ENCODE measurements around the gene HAUS5.

Gene HAUS5

DNA sequence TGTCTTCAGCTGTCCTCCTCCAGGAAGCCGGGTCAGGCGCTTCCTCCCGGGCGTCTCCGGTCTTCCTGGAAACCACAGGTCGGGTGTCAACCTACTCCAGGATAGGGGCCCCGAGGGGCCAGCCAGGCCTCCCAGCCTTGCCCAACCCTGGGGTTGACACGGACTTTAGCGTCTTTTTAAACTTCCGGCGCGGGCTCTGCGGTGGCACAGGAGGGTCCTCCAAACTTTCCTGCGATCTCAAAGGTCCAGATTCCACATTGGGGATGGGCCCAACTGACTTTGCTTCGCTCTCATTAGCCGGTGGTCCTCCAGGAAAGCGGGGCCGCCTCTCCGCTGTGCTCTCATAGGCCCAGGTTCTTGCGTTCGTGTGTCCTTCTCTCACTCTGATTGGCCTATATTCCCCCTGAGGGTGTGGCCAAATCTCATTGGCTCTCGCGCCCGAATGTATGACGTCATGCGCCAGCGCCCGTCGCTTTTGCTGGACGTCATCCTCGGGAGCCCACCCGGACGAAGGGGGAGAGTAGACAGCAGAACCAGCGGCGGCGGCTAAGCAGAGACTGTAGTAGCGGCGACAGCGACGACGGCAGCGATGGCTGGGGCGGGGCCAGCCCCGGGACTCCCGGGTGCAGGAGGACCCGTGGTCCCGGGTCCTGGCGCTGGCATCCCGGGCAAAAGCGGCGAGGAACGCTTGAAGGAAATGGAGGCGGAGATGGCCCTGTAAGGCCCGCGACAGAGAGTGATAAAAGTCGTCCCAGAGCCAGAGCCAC, 16.2 kb downstream of the HAUS5 start, which contains the start of gene RBM42:
Gene RBM42, plus strand, starts transcription at position 472 of the 767 bp plus-strand sequence. Its CDS starts 118 bp downstream, at position 590.
- DNase-seq (ENCODE audit: low read depth), result peak; percentile 99
- Histone ChIP-seq H3K36me3 (ENCODE audit: control insufficient read depth, insufficient read depth, low read length, severe bottlenecking) (peaks cover 32% of the 10 kb centered on the region), H3K9me3 (ENCODE audit: control insufficient read depth, low read length) (no peaks in the 10 kb centered on the region), H3K4me1 (ENCODE audit: control insufficient read depth, insufficient read depth, low read length) (peaks cover 11% of the 10 kb centered on the region), H3K27me3 (replicated peaks; ENCODE audit: control insufficient read depth, insufficient read depth, low read length) (no peaks in the 10 kb centered on the region), H3K9ac (ENCODE audit: low read length) (peak within 1 kb of the TSS; percentile 99), H3K4me3 (ENCODE audit: low read length) (peak within 1 kb of the TSS; percentile 96)

- Histone ChIP-seq H3K9ac (ENCODE audit: low read length) (peak overlapping the region; percentile 99), H3K36me3 (ENCODE audit: control insufficient read depth, insufficient read depth, low read length, severe bottlenecking) (peaks cover 37% of the 10 kb centered on the region), H3K9me3 (ENCODE audit: control insufficient read depth, low read length) (no peaks in the 10 kb centered on the region), H3K27me3 (replicated peaks; ENCODE audit: control insufficient read depth, insufficient read depth, low read length) (no peaks in the 10 kb centered on the region), H3K4me1 (ENCODE audit: control insufficient read depth, insufficient read depth, low read length) (peaks cover 11% of the 10 kb centered on the region), H3K4me3 (ENCODE audit: low read length) (peak overlapping the region; percentile 96)
- no peak for DNase-seq (ENCODE audit: low read depth)
Observed at GRCh38 chr19:35629332-35629633, 16.7 kb downstream of the HAUS5 start.

GRCh38 chr19:35633727-35634440, 21.3 kb downstream of the HAUS5 start:
- no peak for DNase-seq (ENCODE audit: low read depth)
- H3K36me3 ChIP-seq (ENCODE audit: control insufficient read depth, insufficient read depth, low read length, severe bottlenecking), result peaks cover 79% of the 10 kb centered on the region
- no peak overlapping the region for H3K4me3 ChIP-seq (ENCODE audit: low read length)

DNA sequence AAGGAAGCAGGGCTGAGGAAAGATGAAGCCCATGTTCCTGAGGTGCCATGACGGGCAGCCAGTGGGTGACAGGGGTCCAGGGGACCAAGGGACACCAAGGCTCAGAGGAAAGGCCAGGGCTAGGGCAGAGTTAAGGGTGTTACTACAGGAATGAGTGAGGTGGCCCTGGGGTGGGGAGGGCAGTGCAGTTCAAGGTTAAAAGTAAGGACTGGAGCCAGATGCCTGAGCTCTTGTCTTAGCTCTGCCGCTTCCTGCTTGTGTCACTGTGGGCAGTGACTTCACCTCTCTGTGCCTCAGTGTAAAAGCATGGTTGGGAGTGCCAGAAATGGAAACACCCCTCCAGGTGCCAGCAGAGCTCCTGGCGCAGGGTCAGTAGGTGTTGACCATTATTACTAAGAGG, 24.1 kb downstream of the HAUS5 start:
- H3K4me1 ChIP-seq (ENCODE audit: control insufficient read depth, insufficient read depth, low read length), result no peaks in the 10 kb centered on the region
- H3K36me3 ChIP-seq (ENCODE audit: control insufficient read depth, insufficient read depth, low read length, severe bottlenecking), result peaks cover 68% of the 10 kb centered on the region
- no peak overlapping the region for H3K9ac ChIP-seq (ENCODE audit: low read length)
- H3K9me3 ChIP-seq (ENCODE audit: control insufficient read depth, low read length), result no peaks in the 10 kb centered on the region
- no peak overlapping the region for H3K4me3 ChIP-seq (ENCODE audit: low read length)
- H3K27me3 ChIP-seq (replicated peaks; ENCODE audit: control insufficient read depth, insufficient read depth, low read length), result no peaks in the 10 kb centered on the region
- no peak for DNase-seq (ENCODE audit: low read depth)

More at GRCh38 chr19:35633727-35634440, 21.3 kb downstream of the HAUS5 start:
- Histone ChIP-seq H3K27me3 (replicated peaks; ENCODE audit: control insufficient read depth, insufficient read depth, low read length) (no peaks in the 10 kb centered on the region), H3K9me3 (ENCODE audit: control insufficient read depth, low read length) (no peaks in the 10 kb centered on the region), H3K9ac (ENCODE audit: low read length) (no peak overlapping the region), H3K4me1 (ENCODE audit: control insufficient read depth, insufficient read depth, low read length) (peaks cover 6% of the 10 kb centered on the region)

DNA sequence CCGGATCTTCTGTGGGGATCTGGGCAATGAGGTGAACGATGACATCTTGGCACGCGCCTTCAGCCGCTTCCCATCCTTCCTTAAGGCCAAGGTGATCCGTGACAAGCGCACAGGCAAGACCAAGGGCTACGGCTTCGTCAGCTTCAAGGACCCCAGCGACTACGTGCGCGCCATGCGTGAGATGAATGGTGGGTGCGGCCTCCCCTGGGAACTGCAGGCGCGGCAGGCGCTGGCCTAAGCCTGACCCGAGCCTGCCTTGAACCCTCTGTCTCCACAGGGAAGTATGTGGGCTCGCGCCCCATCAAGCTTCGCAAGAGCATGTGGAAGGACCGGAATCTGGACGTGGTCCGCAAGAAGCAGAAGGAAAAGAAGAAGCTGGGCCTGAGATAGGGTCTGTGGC, 24.6 kb downstream of the HAUS5 start:
- H3K27me3 ChIP-seq (replicated peaks; ENCODE audit: control insufficient read depth, insufficient read depth, low read length), result no peaks in the 10 kb centered on the region
- H3K4me3 ChIP-seq (ENCODE audit: low read length), result no peak overlapping the region
- H3K4me1 ChIP-seq (ENCODE audit: control insufficient read depth, insufficient read depth, low read length), result no peaks in the 10 kb centered on the region
- peaks cover 62% of the 10 kb centered on the region for H3K36me3 ChIP-seq (ENCODE audit: control insufficient read depth, insufficient read depth, low read length, severe bottlenecking)
- H3K9me3 ChIP-seq (ENCODE audit: control insufficient read depth, low read length), result no peaks in the 10 kb centered on the region
- DNase-seq (ENCODE audit: low read depth), result no peak
- H3K9ac ChIP-seq (ENCODE audit: low read length), result no peak overlapping the region

DNA sequence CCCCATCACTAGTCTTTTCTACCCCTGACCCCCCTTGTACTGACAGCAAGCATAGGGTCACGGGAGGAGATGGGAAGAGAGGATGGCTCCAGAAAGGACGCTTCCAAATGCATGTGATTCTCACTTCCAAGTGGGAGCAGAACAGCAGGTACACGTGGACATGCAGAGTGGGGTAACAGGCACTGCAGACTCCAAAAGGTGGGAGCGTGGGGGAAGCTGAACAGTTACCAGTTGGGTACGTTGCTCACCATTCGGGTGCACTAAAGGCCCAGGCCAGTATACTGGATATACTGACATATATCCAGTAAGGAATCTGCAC, 26.7 kb downstream of the HAUS5 start:
- DNase-seq (ENCODE audit: low read depth), result no peak
- Histone ChIP-seq H3K27me3 (replicated peaks; ENCODE audit: control insufficient read depth, insufficient read depth, low read length) (no peaks in the 10 kb centered on the region), H3K4me3 (ENCODE audit: low read length) (no peak overlapping the region), H3K4me1 (ENCODE audit: control insufficient read depth, insufficient read depth, low read length) (peaks cover 5% of the 10 kb centered on the region), H3K9ac (ENCODE audit: low read length) (no peak overlapping the region), H3K36me3 (ENCODE audit: control insufficient read depth, insufficient read depth, low read length, severe bottlenecking) (peaks cover 41% of the 10 kb centered on the region), H3K9me3 (ENCODE audit: control insufficient read depth, low read length) (no peaks in the 10 kb centered on the region)

- H3K4me1 ChIP-seq (ENCODE audit: control insufficient read depth, insufficient read depth, low read length), result peaks cover 8% of the 10 kb centered on the region
- DNase-seq (ENCODE audit: low read depth), result no peak
- H3K9ac ChIP-seq (ENCODE audit: low read length), result no peak overlapping the region
- H3K27me3 ChIP-seq (replicated peaks; ENCODE audit: control insufficient read depth, insufficient read depth, low read length), result no peaks in the 10 kb centered on the region
- H3K4me3 ChIP-seq (ENCODE audit: low read length), result no peak overlapping the region
- peaks cover 35% of the 10 kb centered on the region for H3K36me3 ChIP-seq (ENCODE audit: control insufficient read depth, insufficient read depth, low read length, severe bottlenecking)
- H3K9me3 ChIP-seq (ENCODE audit: control insufficient read depth, low read length), result no peaks in the 10 kb centered on the region
Observed at GRCh38 chr19:35639863-35640262, 27.3 kb downstream of the HAUS5 start.

DNA sequence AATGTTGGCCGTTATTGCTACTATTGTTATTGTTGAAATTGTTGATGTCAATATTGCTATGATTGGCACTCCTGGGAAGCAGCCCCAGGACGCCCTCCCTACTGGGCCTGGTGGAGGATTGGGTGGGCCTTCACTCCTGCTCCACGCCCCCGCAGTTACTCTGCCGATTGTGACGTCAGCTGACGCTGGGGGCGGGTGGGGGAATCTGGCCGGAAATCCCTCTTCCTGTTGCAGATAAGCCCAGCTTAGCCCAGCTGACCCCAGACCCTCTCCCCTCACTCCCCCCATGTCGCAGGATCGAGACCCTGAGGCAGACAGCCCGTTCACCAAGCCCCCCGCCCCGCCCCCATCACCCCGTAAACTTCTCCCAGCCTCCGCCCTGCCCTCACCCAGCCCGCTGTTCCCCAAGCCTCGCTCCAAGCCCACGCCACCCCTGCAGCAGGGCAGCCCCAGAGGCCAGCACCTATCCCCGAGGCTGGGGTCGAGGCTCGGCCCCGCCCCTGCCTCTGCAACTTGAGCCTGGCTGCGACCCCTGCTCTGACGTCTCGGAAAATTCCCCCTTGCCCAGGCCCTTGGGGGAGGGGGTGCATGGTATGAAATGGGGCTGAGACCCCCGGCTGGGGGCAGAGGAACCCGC, 29.1 kb downstream of the HAUS5 start, which contains the start of gene ETV2:
Gene ETV2, plus strand, starts transcription at position 231 of the 637 bp plus-strand sequence. CDS start 716 bp downstream, outside the sequence.
- H3K4me3 ChIP-seq (ENCODE audit: low read length), result no peak within 1 kb of the TSS
- H3K9me3 ChIP-seq (ENCODE audit: control insufficient read depth, low read length), result no peaks in the 10 kb centered on the region
- peak; percentile 31 for DNase-seq (ENCODE audit: low read depth)
- peaks cover 18% of the 10 kb centered on the region for H3K36me3 ChIP-seq (ENCODE audit: control insufficient read depth, insufficient read depth, low read length, severe bottlenecking)
- peaks cover 8% of the 10 kb centered on the region for H3K4me1 ChIP-seq (ENCODE audit: control insufficient read depth, insufficient read depth, low read length)
- H3K9ac ChIP-seq (ENCODE audit: low read length), result no peak within 1 kb of the TSS
- H3K27me3 ChIP-seq (replicated peaks; ENCODE audit: control insufficient read depth, insufficient read depth, low read length), result no peaks in the 10 kb centered on the region

DNA sequence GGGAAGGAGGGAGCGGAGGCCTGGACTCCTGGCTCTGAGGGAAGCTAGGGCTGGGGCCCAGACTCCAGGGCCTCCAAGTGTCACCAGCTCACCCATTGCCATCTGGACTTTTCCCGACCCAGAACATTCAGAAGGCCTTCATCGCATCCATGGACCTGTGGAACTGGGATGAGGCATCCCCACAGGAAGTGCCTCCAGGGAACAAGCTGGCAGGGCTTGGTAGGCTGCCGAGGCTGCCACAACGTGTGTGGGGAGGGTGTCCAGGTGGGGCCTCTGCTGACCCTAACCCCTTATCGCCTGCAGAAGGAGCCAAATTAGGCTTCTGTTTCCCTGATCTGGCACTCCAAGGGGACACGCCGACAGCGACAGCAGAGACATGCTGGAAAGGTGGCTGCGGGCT, 29.8 kb downstream of the HAUS5 start:
- Histone ChIP-seq H3K4me1 (ENCODE audit: control insufficient read depth, insufficient read depth, low read length) (peaks cover 8% of the 10 kb centered on the region), H3K4me3 (ENCODE audit: low read length) (no peak overlapping the region), H3K36me3 (ENCODE audit: control insufficient read depth, insufficient read depth, low read length, severe bottlenecking) (peaks cover 11% of the 10 kb centered on the region), H3K9ac (ENCODE audit: low read length) (no peak overlapping the region), H3K9me3 (ENCODE audit: control insufficient read depth, low read length) (no peaks in the 10 kb centered on the region), H3K27me3 (replicated peaks; ENCODE audit: control insufficient read depth, insufficient read depth, low read length) (no peaks in the 10 kb centered on the region)
- DNase-seq (ENCODE audit: low read depth), result no peak

DNA sequence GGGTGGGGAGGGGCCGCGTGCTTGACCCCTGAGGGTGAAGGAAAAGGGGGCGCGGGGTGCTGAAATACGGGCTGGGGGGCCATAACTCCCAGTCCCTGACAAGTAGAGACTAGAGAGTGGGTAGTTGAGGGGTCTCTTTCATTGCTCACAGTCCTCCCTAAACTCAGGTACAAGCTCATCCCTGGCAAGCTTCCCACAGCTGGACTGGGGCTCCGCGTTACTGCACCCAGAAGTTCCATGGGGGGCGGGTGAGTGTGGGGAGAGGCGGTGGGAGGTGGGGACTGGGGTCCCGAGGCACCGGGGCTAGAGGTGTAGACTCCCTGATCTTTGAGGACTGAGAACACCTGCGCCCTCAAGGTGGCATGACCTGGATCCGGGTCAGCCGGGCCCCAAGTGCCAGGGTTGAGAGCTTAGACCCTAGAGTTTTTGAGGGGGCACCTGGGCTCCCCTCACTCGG, 30.3 kb downstream of the HAUS5 start:
- H3K4me1 ChIP-seq (ENCODE audit: control insufficient read depth, insufficient read depth, low read length), result peaks cover 8% of the 10 kb centered on the region
- H3K27me3 ChIP-seq (replicated peaks; ENCODE audit: control insufficient read depth, insufficient read depth, low read length), result no peaks in the 10 kb centered on the region
- no peaks in the 10 kb centered on the region for H3K9me3 ChIP-seq (ENCODE audit: control insufficient read depth, low read length)
- DNase-seq (ENCODE audit: low read depth), result no peak
- H3K9ac ChIP-seq (ENCODE audit: low read length), result peak overlapping the region; percentile 77
- H3K36me3 ChIP-seq (ENCODE audit: control insufficient read depth, insufficient read depth, low read length, severe bottlenecking), result peaks cover 6% of the 10 kb centered on the region
- H3K4me3 ChIP-seq (ENCODE audit: low read length), result peak overlapping the region; percentile 81
